Measurements from ENCODE around the gene FOXE1.

DNA sequence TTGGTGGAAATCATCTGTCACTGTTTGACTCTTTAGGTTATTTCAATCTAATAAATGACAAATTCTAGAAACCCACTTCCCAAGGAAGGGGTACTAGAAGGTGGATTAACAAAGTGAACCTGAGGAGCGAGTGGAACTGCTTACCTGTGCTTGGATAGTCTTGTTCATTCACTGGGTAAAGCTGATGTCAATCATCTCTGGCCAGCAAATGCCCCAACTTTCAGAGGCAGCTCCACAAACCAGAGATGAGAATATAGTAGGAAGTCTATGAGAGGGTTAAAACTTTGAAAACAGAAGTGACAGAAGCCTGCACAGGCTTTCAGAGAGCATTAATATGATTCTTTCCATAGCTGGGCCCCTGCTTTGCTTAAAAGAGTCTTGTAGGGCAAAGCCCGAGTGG, 7.3 kb upstream of the FOXE1 start:
- no peak for TF ChIP-seq POLR2A (IDR thresholded peaks at IDR 0.05)
- TF ChIP-seq, protein P1, sequence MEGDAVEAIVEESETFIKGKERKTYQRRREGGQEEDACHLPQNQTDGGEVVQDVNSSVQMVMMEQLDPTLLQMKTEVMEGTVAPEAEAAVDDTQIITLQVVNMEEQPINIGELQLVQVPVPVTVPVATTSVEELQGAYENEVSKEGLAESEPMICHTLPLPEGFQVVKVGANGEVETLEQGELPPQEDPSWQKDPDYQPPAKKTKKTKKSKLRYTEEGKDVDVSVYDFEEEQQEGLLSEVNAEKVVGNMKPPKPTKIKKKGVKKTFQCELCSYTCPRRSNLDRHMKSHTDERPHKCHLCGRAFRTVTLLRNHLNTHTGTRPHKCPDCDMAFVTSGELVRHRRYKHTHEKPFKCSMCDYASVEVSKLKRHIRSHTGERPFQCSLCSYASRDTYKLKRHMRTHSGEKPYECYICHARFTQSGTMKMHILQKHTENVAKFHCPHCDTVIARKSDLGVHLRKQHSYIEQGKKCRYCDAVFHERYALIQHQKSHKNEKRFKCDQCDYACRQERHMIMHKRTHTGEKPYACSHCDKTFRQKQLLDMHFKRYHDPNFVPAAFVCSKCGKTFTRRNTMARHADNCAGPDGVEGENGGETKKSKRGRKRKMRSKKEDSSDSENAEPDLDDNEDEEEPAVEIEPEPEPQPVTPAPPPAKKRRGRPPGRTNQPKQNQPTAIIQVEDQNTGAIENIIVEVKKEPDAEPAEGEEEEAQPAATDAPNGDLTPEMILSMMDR (IDR thresholded peaks at IDR 0.05), result no peak

Measured in body of pancreas (tissue), 4 donors.